OCI-LY7 (cell line): Measurements from ENCODE around the gene MACROD2. TPM values are rescaled to one million over a fixed set of nuclear protein-coding genes. Genes with fewer than 3 reads are reported as not detected.

Source experiments
- BruUV-seq: library from RNA; stranded (reverse); fragments of 400-500 nt; replicated peaks from 2 replicates; lab custom pipeline; 2021; lab: Mats Ljungman, UMichigan
- CTCF ChIA-PET: fragments of 300-600 bp; sonication (Branson Sonifier 250); formaldehyde crosslinking; loops from one replicate; lab custom pipeline; 2022; ENCODE audit warnings: antibody characterized with exemption; ENCODE audit not compliant: unreplicated experiment; lab: Charles Lee
- POLR2A ChIA-PET: fragments of 300-600 bp; sonication (Branson Sonifier 250); formaldehyde crosslinking; loops from one replicate; lab custom pipeline; 2022; ENCODE audit warnings: antibody characterized with exemption; lab: Charles Lee
- DNase-seq: peaks from one replicate; pipeline ENCODE4 v3.0.0-alpha.2; 2015; ENCODE audit warnings: low spot score
- H2AFZ ChIP-seq: fragments of 200-600 bp; sonication (generic), shearing (Covaris generic); 2 replicates; pipeline ENCODE4 v1.6.1; 2014; ENCODE audit warnings: mild to moderate bottlenecking, antibody characterized with exemption, low read length, moderate library complexity
- H3K27ac ChIP-seq: fragments of 200-600 bp; sonication (generic); 2 replicates; pipeline ENCODE4 v1.5.1; 2014; ENCODE audit warnings: mixed run types, low read depth, mild to moderate bottlenecking, moderate library complexity, low read length, inconsistent platforms; ENCODE audit not compliant: poor library complexity, severe bottlenecking
- H3K36me3 ChIP-seq: fragments of 200-600 bp; sonication (generic); 2 replicates; pipeline ENCODE4 v1.6.1; 2014; ENCODE audit warnings: mild to moderate bottlenecking, antibody characterized with exemption, low read length, moderate library complexity, mixed read lengths; ENCODE audit not compliant: insufficient read depth
- H3K4me1 ChIP-seq: fragments of 200-600 bp; sonication (generic); 2 replicates; pipeline ENCODE4 v1.5.1; 2014; ENCODE audit warnings: mild to moderate bottlenecking, low read length; ENCODE audit not compliant: insufficient read depth, poor library complexity, severe bottlenecking
- H3K4me2 ChIP-seq: fragments of 200-600 bp; sonication (generic); 2 replicates; pipeline ENCODE4 v1.6.1; 2014; ENCODE audit warnings: mild to moderate bottlenecking, low read length
- H3K4me3 ChIP-seq: fragments of 200-600 bp; sonication (generic); 2 replicates; pipeline ENCODE4 v1.5.1; 2014; ENCODE audit warnings: mild to moderate bottlenecking, low read depth, low read length; ENCODE audit not compliant: poor library complexity, severe bottlenecking
- H3K79me2 ChIP-seq: fragments of 200-600 bp; sonication (generic); 2 replicates; pipeline ENCODE4 v1.6.1; 2016; ENCODE audit warnings: low read depth, mild to moderate bottlenecking, low read length, moderate library complexity, mixed read lengths; ENCODE audit not compliant: insufficient read depth
- H3K9me2 ChIP-seq: fragments of 200-600 bp; sonication (generic); 2 replicates; pipeline ENCODE4 v1.6.1; 2016; ENCODE audit warnings: mild to moderate bottlenecking, low read length, mixed read lengths; ENCODE audit not compliant: insufficient read depth
- H3K9me3 ChIP-seq: fragments of 200-600 bp; sonication (generic); 2 replicates; pipeline ENCODE4 v1.6.1; 2014; ENCODE audit warnings: mild to moderate bottlenecking, mixed run types, low read length, mixed read lengths
- H4K20me1 ChIP-seq: fragments of 200-600 bp; sonication (generic); 2 replicates; pipeline ENCODE4 v1.6.1; 2014; ENCODE audit warnings: mild to moderate bottlenecking, antibody characterized with exemption, low read length, moderate library complexity, mixed read lengths; ENCODE audit not compliant: insufficient read depth
- EZH2phosphoT487 ChIP-seq: fragments of 200-600 bp; sonication (generic); IDR thresholded peaks from 2 replicates; pipeline ENCODE4 v1.6.1; 2018; ENCODE audit warnings: low read depth, borderline replicate concordance, mild to moderate bottlenecking, mixed run types, antibody characterized with exemption, low read length, moderate library complexity, mixed read lengths
- intact Hi-C: fragments of 100-400 bp; cut with micrococcal nuclease; formaldehyde crosslinking; loops from one replicate; pipeline ENCODE4 v1.10.0; 2022; ENCODE audit not compliant: unreplicated experiment
- total RNA-seq, 2 experiments: library from RNA; depleted of rRNA in 1 of 2; stranded (reverse); fragments of >200 nt in 1 of 2; shearing (Covaris generic) in 1 of 2; gene quantifications; 2 replicates each; pipeline ENCODE4 v1.2.3, GENCODE V29; 2014 to 2022
- TF ChIP-seq, protein P1 (sequence below): fragments of 200-600 bp; sonication (generic); conservative IDR thresholded peaks from 2 replicates; pipeline ENCODE4 v1.5.1; 2014; ENCODE audit warnings: mild to moderate bottlenecking, antibody characterized with exemption, low read length, moderate library complexity, mixed read lengths

The MACROD2 gene
- total RNA-seq, 2 experiments from 2014 or later, result 0.09 to 4.5 TPM

DNA sequence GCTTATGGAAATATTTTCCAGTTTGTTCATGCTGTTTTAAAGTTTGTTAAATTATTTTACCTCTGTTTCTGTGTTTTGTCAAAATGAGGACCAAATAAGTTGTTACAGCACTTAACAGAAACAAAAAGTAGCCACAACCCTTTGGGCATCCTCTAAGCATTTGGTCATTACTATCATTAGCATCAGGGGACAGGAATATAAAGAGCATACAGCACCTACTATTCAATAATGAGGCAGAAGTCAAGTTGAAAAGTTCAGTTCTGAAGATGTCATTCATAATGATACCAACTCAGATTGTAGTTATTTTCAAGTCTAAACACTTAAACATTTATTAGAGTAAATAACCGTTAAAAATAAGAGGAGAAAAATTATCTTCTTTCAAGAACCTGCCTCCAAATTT, 1204.4 kb downstream of the MACROD2 start:
- Histone ChIP-seq H3K36me3 (no peaks in the 10 kb centered on the region), H3K4me3 (no peak overlapping the region), H3K27ac (no peak overlapping the region), H3K4me1 (no peaks in the 10 kb centered on the region), H3K79me2 (no peaks in the 10 kb centered on the region), H4K20me1 (no peaks in the 10 kb centered on the region), H3K4me2 (no peak overlapping the region), H2AFZ (no peak overlapping the region), H3K9me2 (no peaks in the 10 kb centered on the region), H3K9me3 (no peaks in the 10 kb centered on the region)
- CTCF ChIA-PET, result no interaction called here
- intact Hi-C loops, result no loop called here
- TF ChIP-seq, protein P1, sequence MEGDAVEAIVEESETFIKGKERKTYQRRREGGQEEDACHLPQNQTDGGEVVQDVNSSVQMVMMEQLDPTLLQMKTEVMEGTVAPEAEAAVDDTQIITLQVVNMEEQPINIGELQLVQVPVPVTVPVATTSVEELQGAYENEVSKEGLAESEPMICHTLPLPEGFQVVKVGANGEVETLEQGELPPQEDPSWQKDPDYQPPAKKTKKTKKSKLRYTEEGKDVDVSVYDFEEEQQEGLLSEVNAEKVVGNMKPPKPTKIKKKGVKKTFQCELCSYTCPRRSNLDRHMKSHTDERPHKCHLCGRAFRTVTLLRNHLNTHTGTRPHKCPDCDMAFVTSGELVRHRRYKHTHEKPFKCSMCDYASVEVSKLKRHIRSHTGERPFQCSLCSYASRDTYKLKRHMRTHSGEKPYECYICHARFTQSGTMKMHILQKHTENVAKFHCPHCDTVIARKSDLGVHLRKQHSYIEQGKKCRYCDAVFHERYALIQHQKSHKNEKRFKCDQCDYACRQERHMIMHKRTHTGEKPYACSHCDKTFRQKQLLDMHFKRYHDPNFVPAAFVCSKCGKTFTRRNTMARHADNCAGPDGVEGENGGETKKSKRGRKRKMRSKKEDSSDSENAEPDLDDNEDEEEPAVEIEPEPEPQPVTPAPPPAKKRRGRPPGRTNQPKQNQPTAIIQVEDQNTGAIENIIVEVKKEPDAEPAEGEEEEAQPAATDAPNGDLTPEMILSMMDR, result no peak
- no peak for TF ChIP-seq EZH2phosphoT487
- BruUV-seq, result no TSS peak
- no peak for DNase-seq
- POLR2A ChIA-PET, result no interaction called here

DNA sequence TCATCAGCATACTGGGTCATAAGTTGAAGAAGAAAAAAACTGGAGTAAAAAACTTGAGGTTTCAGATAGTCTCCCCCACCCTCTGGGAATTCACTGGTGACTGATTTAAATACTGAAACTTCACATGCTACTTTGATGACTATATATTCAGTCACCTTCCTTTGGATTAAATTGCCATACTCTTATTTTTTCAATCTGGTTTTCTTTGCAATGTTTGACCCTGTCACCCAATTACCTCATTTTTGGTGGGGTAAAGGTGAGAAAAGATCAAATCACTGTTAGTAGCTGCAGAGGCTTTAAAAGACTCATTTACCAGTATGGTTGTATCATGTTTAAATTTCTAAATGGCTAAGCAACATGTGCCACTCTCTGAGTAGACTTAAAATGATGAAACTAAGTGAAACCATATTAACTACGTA, 1204.8 kb downstream of the MACROD2 start:
- H2AFZ ChIP-seq, result no peak overlapping the region
- no peaks in the 10 kb centered on the region for H3K4me1 ChIP-seq
- BruUV-seq, result no TSS peak
- no peak overlapping the region for H3K4me3 ChIP-seq
- no peak overlapping the region for H3K27ac ChIP-seq
- POLR2A ChIA-PET, result no interaction called here
- TF ChIP-seq EZH2phosphoT487, result no peak
- TF ChIP-seq, protein P1, result no peak
- H3K9me2 ChIP-seq, result no peaks in the 10 kb centered on the region
- CTCF ChIA-PET, result no interaction called here
- no peak overlapping the region for H3K4me2 ChIP-seq
- H4K20me1 ChIP-seq, result no peaks in the 10 kb centered on the region
- no peaks in the 10 kb centered on the region for H3K9me3 ChIP-seq
- H3K36me3 ChIP-seq, result no peaks in the 10 kb centered on the region
- no peaks in the 10 kb centered on the region for H3K79me2 ChIP-seq
- intact Hi-C loops, result no loop called here
- no peak for DNase-seq

DNA sequence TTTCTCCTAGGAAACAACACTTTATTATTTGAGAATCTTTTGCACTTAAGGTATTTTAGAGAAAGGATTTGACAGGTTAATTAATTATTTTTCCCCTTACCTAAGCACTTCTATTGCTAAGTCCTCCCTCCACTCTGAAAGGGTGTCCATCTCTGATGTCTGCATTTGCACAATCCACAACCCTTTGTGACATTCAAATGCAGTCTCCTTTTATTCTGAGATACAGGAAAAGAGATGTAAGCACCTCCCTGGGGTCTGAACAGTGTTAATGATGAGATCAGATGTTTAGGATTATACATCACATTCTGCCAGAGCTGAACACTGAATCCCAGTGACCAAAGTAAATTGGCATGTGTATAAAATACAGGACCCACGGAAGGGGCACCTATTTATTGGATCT, 1206.3 kb downstream of the MACROD2 start:
- intact Hi-C loops, result no loop called here
- no TSS peak for BruUV-seq
- no peaks in the 10 kb centered on the region for H3K36me3 ChIP-seq
- no peaks in the 10 kb centered on the region for H3K79me2 ChIP-seq
- no peak for TF ChIP-seq EZH2phosphoT487
- TF ChIP-seq, protein P1, result no peak
- POLR2A ChIA-PET, result no interaction called here
- H3K9me2 ChIP-seq, result no peaks in the 10 kb centered on the region
- DNase-seq, result no peak
- H3K4me2 ChIP-seq, result no peak overlapping the region
- CTCF ChIA-PET, result no interaction called here
- no peaks in the 10 kb centered on the region for H4K20me1 ChIP-seq
- H3K9me3 ChIP-seq, result no peaks in the 10 kb centered on the region
- no peak overlapping the region for H3K27ac ChIP-seq
- no peaks in the 10 kb centered on the region for H3K4me1 ChIP-seq
- H2AFZ ChIP-seq, result no peak overlapping the region
- H3K4me3 ChIP-seq, result no peak overlapping the region
